Chondrocyte (in vitro differentiated cells): ENCODE data around the gene COQ9. TPM values are rescaled to one million over a fixed set of nuclear protein-coding genes. Genes with fewer than 3 reads are reported as not detected.
"Not testable (repeated sequence)": the region's sequence is repeated elsewhere in the genome, so short reads cannot be mapped to it uniquely, and the experiment has no call there.

ENCODE experiments used
- DNase-seq: peaks from one replicate; pipeline ENCODE4 v3.0.0; 2021; ENCODE audit warnings: mixed read lengths, low spot score
- H3K27ac Mint-ChIP-seq: one replicate; pipeline ENCODE4 v1.8.0; 2021; ENCODE audit warnings: mild to moderate bottlenecking, moderate library complexity, mixed read lengths; ENCODE audit not compliant: unreplicated experiment
- H3K27me3 Mint-ChIP-seq: 2 replicates; pipeline ENCODE4 v1.8.0; 2021; ENCODE audit warnings: low read depth, mixed read lengths
- H3K36me3 Mint-ChIP-seq: 2 replicates; pipeline ENCODE4 v1.8.0; 2021; ENCODE audit warnings: low read depth, mixed read lengths
- H3K4me1 Mint-ChIP-seq: 2 replicates; pipeline ENCODE4 v1.8.0; 2021; ENCODE audit warnings: low read depth, mild to moderate bottlenecking, mixed read lengths
- H3K4me3 Mint-ChIP-seq: one replicate; pipeline ENCODE4 v1.8.0; 2021; ENCODE audit warnings: mild to moderate bottlenecking, moderate library complexity, mixed read lengths; ENCODE audit not compliant: unreplicated experiment
- H3K9me3 Mint-ChIP-seq: 2 replicates; pipeline ENCODE4 v1.8.0; 2021; ENCODE audit warnings: low read depth, mixed read lengths
- CTCF ChIP-seq: fragments of 200-600 bp; sonication (generic); IDR thresholded peaks from 2 replicates; pipeline ENCODE4 v1.5.0; 2021; ENCODE audit warnings: antibody characterized with exemption, mild to moderate bottlenecking, moderate library complexity
- total RNA-seq: library from RNA; stranded (reverse); gene quantifications from 3 replicates; pipeline ENCODE4 v1.2.1, GENCODE V29; 2021

COQ9 gene
- total RNA-seq, 1 donor from 2014 or later, result 31.6 TPM

- H3K4me3 Mint-ChIP-seq, result no peak overlapping the region
- peaks cover 48% of the 10 kb centered on the region for H3K36me3 Mint-ChIP-seq
- H3K27ac Mint-ChIP-seq, result no peak overlapping the region
- H3K27me3 Mint-ChIP-seq, result no peaks in the 10 kb centered on the region
- no peaks in the 10 kb centered on the region for H3K4me1 Mint-ChIP-seq
- peaks cover 5% of the 10 kb centered on the region for H3K9me3 Mint-ChIP-seq
- no peak for TF ChIP-seq CTCF
- DNase-seq, result no peak
Measured at GRCh38 chr16:57435838-57436237, 11.4 kb upstream of the COQ9 start.

- not testable (repeated sequence) for H3K4me1 Mint-ChIP-seq, H3K27me3 Mint-ChIP-seq, H3K4me3 Mint-ChIP-seq, H3K9me3 Mint-ChIP-seq, DNase-seq, H3K27ac Mint-ChIP-seq
- H3K36me3 Mint-ChIP-seq, result peaks cover 30% of the 10 kb centered on the region
Measured at GRCh38 chr16:57439947-57440346, 7.3 kb upstream of the COQ9 start.

- H3K36me3 Mint-ChIP-seq, result peaks cover 28% of the 10 kb centered on the region
- not testable (repeated sequence) for H3K4me3 Mint-ChIP-seq, H3K27ac Mint-ChIP-seq, H3K4me1 Mint-ChIP-seq, H3K9me3 Mint-ChIP-seq, H3K27me3 Mint-ChIP-seq, DNase-seq
Measured at GRCh38 chr16:57440551-57440950, 6.7 kb upstream of the COQ9 start.

GRCh38 chr16:57444711-57445110 is 2.6 kb upstream of the COQ9 start:
- H3K9me3 Mint-ChIP-seq, result peaks cover 5% of the 10 kb centered on the region
- H3K36me3 Mint-ChIP-seq, result peaks cover 9% of the 10 kb centered on the region
- H3K4me1 Mint-ChIP-seq, result peaks cover 24% of the 10 kb centered on the region
- no peak for TF ChIP-seq CTCF
- no peak overlapping the region for H3K4me3 Mint-ChIP-seq
- H3K27ac Mint-ChIP-seq, result no peak overlapping the region
- DNase-seq, result no peak
- no peaks in the 10 kb centered on the region for H3K27me3 Mint-ChIP-seq

- H3K27ac Mint-ChIP-seq, result no peak overlapping the region
- DNase-seq, result no peak
- H3K36me3 Mint-ChIP-seq, result peaks cover 1% of the 10 kb centered on the region
- H3K4me3 Mint-ChIP-seq, result no peak overlapping the region
- H3K9me3 Mint-ChIP-seq, result no peaks in the 10 kb centered on the region
- H3K4me1 Mint-ChIP-seq, result peaks cover 24% of the 10 kb centered on the region
- TF ChIP-seq CTCF, result no peak
- no peaks in the 10 kb centered on the region for H3K27me3 Mint-ChIP-seq
Measured at GRCh38 chr16:57445510-57445909, 1.8 kb upstream of the COQ9 start.

- peak overlapping the region; percentile 89 for H3K4me3 Mint-ChIP-seq
- DNase-seq, result no peak
- H3K27me3 Mint-ChIP-seq, result no peaks in the 10 kb centered on the region
- peak overlapping the region; percentile 88 for H3K27ac Mint-ChIP-seq
- no peak for TF ChIP-seq CTCF
- H3K9me3 Mint-ChIP-seq, result no peaks in the 10 kb centered on the region
- H3K4me1 Mint-ChIP-seq, result peaks cover 24% of the 10 kb centered on the region
- peaks cover 3% of the 10 kb centered on the region for H3K36me3 Mint-ChIP-seq
Measured at GRCh38 chr16:57446531-57447185, 621 bp upstream of the COQ9 start.
